Ishikawa (cell line): Measurements from ENCODE around the gene PRDM9.

Experiments
- CEBPB ChIP-seq: IDR thresholded peaks from 2 replicates; pipeline ENCODE4 v1.6.1; 2012
- CREB1 ChIP-seq: IDR thresholded peaks from 2 replicates; pipeline ENCODE4 v1.6.1; 2012; ENCODE audit warnings: low read depth
- EGR1 ChIP-seq: IDR thresholded peaks from 2 replicates; pipeline ENCODE4 v1.6.1; 2012
- EP300 ChIP-seq: IDR thresholded peaks from 2 replicates; pipeline ENCODE4 v1.6.1; 2012; ENCODE audit warnings: borderline replicate concordance
- FOXM1 ChIP-seq: IDR thresholded peaks from 2 replicates; pipeline ENCODE4 v1.6.1; 2012; ENCODE audit warnings: low read depth, borderline replicate concordance
- NFIC ChIP-seq: IDR thresholded peaks from 2 replicates; pipeline ENCODE4 v1.6.1; 2012
- RAD21 ChIP-seq: IDR thresholded peaks from 2 replicates; pipeline ENCODE4 v1.6.1; 2012; ENCODE audit warnings: low read depth
- TAF1 ChIP-seq: IDR thresholded peaks from 2 replicates; pipeline ENCODE4 v1.6.1; 2012; ENCODE audit warnings: low read depth, mild to moderate bottlenecking
- TCF12 ChIP-seq: IDR thresholded peaks from 2 replicates; pipeline ENCODE4 v1.6.1; 2012; ENCODE audit warnings: low read depth
- TEAD4 ChIP-seq: IDR thresholded peaks from 2 replicates; pipeline ENCODE4 v1.6.1; 2012
- YY1 ChIP-seq: IDR thresholded peaks from 2 replicates; pipeline ENCODE4 v1.6.1; 2012; ENCODE audit warnings: low read depth
- ZBTB7A ChIP-seq: IDR thresholded peaks from 2 replicates; pipeline ENCODE4 v1.6.1; 2012; ENCODE audit warnings: low read depth
- TF ChIP-seq, protein P1 (sequence below): IDR thresholded peaks from 2 replicates; pipeline ENCODE4 v1.6.1; 2012; ENCODE audit warnings: low read depth, mild to moderate bottlenecking
- TF ChIP-seq, protein P2 (sequence below): IDR thresholded peaks from 2 replicates; pipeline ENCODE4 v1.6.1; 2012
- TF ChIP-seq, protein P3 (sequence below): IDR thresholded peaks from 2 replicates; pipeline ENCODE4 v1.6.1; 2012

PRDM9 gene

GRCh38 chr5:23523031-23523430 is 15.6 kb downstream of the PRDM9 start:
- TF ChIP-seq EGR1 (no peak), TCF12 (no peak), NFIC (no peak), TAF1 (no peak), ZBTB7A (no peak), EP300 (no peak)
- TF ChIP-seq, protein P1, sequence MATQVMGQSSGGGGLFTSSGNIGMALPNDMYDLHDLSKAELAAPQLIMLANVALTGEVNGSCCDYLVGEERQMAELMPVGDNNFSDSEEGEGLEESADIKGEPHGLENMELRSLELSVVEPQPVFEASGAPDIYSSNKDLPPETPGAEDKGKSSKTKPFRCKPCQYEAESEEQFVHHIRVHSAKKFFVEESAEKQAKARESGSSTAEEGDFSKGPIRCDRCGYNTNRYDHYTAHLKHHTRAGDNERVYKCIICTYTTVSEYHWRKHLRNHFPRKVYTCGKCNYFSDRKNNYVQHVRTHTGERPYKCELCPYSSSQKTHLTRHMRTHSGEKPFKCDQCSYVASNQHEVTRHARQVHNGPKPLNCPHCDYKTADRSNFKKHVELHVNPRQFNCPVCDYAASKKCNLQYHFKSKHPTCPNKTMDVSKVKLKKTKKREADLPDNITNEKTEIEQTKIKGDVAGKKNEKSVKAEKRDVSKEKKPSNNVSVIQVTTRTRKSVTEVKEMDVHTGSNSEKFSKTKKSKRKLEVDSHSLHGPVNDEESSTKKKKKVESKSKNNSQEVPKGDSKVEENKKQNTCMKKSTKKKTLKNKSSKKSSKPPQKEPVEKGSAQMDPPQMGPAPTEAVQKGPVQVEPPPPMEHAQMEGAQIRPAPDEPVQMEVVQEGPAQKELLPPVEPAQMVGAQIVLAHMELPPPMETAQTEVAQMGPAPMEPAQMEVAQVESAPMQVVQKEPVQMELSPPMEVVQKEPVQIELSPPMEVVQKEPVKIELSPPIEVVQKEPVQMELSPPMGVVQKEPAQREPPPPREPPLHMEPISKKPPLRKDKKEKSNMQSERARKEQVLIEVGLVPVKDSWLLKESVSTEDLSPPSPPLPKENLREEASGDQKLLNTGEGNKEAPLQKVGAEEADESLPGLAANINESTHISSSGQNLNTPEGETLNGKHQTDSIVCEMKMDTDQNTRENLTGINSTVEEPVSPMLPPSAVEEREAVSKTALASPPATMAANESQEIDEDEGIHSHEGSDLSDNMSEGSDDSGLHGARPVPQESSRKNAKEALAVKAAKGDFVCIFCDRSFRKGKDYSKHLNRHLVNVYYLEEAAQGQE, result no peak
- TF ChIP-seq, protein P2, sequence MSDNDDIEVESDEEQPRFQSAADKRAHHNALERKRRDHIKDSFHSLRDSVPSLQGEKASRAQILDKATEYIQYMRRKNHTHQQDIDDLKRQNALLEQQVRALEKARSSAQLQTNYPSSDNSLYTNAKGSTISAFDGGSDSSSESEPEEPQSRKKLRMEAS, result no peak

DNA sequence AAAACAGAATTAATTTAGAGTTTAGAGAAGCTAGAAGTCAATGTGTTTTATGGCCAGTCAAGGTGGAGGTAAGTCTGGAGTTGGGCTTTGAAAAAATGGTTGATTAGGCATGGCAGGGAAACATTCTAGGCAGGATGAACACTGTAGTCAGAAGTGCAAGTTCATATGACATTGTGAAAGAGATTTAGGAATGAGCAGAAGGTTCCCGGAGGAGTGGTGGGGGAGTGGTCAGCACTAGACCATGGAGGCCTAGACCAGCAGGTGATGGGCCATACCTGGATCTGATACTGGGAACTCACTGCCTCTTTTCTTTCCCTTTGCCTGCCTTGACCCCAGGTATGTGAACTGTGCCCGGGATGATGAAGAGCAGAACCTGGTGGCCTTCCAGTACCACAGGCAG is 16.6 kb downstream of the PRDM9 start:
- TF ChIP-seq, protein P2, result no peak

- TF ChIP-seq YY1 (no peak), CREB1 (no peak), TEAD4 (no peak), CEBPB (no peak), EGR1 (no peak), RAD21 (no peak), NFIC (no peak), TCF12 (no peak), TAF1 (no peak), FOXM1 (no peak), ZBTB7A (no peak), EP300 (no peak)
- TF ChIP-seq, protein P1, result no peak
- TF ChIP-seq, protein P3, sequence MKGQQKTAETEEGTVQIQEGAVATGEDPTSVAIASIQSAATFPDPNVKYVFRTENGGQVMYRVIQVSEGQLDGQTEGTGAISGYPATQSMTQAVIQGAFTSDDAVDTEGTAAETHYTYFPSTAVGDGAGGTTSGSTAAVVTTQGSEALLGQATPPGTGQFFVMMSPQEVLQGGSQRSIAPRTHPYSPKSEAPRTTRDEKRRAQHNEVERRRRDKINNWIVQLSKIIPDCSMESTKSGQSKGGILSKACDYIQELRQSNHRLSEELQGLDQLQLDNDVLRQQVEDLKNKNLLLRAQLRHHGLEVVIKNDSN, result no peak
- TF ChIP-seq, protein P2, result no peak
These were observed 18.3 kb downstream of the PRDM9 start for GRCh38 chr5:23525751-23526150.

DNA sequence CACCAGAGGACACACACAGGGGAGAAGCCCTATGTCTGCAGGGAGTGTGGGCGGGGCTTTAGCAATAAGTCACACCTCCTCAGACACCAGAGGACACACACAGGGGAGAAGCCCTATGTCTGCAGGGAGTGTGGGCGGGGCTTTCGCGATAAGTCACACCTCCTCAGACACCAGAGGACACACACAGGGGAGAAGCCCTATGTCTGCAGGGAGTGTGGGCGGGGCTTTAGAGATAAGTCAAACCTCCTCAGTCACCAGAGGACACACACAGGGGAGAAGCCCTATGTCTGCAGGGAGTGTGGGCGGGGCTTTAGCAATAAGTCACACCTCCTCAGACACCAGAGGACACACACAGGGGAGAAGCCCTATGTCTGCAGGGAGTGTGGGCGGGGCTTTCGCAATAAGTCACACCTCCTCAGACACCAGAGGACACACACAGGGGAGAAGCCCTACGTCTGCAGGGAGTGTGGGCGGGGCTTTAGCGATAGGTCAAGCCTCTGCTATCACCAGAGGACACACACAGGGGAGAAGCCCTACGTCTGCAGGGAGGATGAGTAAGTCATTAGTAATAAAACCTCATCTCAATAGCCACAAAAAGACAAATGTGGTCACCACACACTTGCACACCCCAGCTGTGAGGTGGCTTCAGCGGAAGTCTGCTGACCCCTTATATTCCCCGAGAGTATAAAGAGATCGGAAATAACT is 20.0 kb downstream of the PRDM9 start:
- 0 out of 2 replicates have a peak, but pooled peaks have one; percentile 15 for TF ChIP-seq CEBPB

- no peak for TF ChIP-seq TEAD4
- TF ChIP-seq CEBPB, result no peak
- no peak for TF ChIP-seq RAD21
- TF ChIP-seq TCF12, result no peak
- TF ChIP-seq, protein P3, result no peak
- TF ChIP-seq FOXM1, result no peak
These were observed 21.3 kb downstream of the PRDM9 start for GRCh38 chr5:23528677-23529076.

GRCh38 chr5:23530571-23530970 is 23.2 kb downstream of the PRDM9 start:
- TF ChIP-seq EP300 (no peak), YY1 (no peak), CREB1 (no peak), TEAD4 (no peak), FOXM1 (no peak), TCF12 (no peak), NFIC (no peak), CEBPB (no peak), RAD21 (no peak), TAF1 (no peak), EGR1 (no peak), ZBTB7A (no peak)
- TF ChIP-seq, protein P3, result no peak
- TF ChIP-seq, protein P2, result no peak
- TF ChIP-seq, protein P1, result no peak
